Muscle layer of colon (tissue), 2 donors: Measurements from ENCODE around the gene DOK4.
"Not testable (repeated sequence)": the region's sequence is repeated elsewhere in the genome, so short reads cannot be mapped to it uniquely, and the experiment has no call there.

ENCODE experiments used
- H3K27ac ChIP-seq: one replicate; pipeline ENCODE4 v1.7.0; 2013; ENCODE audit warnings: low read depth, mild to moderate bottlenecking, low read length, moderate library complexity
- H3K27me3 ChIP-seq, 2 donors: one replicate each; pipeline ENCODE4 v1.7.0; 2013; ENCODE audit warnings: low read length in 2 of 2, mild to moderate bottlenecking in 2 of 2; ENCODE audit not compliant: insufficient read depth in 2 of 2, control insufficient read depth in 1 of 2
- H3K36me3 ChIP-seq: one replicate; pipeline ENCODE4 v1.7.0; 2013; ENCODE audit warnings: mild to moderate bottlenecking, low read length; ENCODE audit not compliant: insufficient read depth
- H3K4me1 ChIP-seq: one replicate; pipeline ENCODE4 v1.7.0; 2013; ENCODE audit warnings: mild to moderate bottlenecking, low read length; ENCODE audit not compliant: insufficient read depth
- H3K4me3 ChIP-seq, 2 donors: one replicate each; pipeline ENCODE4 v1.7.0; 2013; ENCODE audit warnings: low read length in 2 of 2, low read depth in 1 of 2, mild to moderate bottlenecking in 1 of 2, moderate library complexity in 1 of 2
- H3K9ac ChIP-seq: one replicate; pipeline ENCODE4 v1.7.0; 2013; ENCODE audit warnings: low read length
- H3K9me3 ChIP-seq: one replicate; pipeline ENCODE4 v1.7.0; 2013; ENCODE audit warnings: mild to moderate bottlenecking, low read length
- donor health status: abdominal sarcoma.
- donor health status: Adenocarcinoma of cecum.

The DOK4 gene

DNA sequence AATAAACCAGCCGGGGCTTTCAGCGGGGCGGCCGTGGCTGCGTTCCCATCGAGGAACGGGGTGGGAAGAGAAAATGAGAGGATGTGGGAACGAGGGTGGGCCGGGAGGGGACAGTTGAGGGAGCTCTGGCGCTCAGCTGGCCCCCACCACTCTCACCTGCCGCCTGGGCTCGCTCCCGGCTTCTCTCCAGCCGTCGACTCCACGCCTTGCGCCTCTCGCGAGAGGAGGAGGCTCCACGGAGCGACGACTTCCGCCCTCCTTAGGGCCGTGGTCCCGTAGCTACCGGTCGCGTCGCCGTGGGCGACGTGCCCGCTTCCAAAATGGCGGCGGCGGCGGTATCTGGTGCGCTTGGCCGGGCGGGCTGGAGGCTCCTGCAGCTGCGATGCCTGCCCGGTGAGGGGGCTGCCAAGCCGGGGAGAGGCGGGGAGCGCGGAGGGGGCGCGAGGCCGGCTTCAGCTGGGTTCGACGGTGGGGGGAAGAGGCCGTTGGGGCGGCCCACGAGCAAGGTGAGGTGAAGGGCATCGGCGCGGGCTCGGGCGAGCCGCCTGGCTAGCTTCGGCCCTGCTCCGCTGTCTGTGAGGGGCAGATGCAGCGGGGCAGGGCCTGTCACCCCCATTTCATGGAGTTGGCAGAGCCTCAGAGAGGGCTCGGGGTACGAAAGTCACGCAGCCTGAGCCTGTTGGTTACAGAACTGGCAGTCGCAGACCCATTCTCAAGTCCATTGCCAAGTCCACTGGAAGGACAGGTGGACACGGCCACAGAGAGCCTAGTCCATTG lies 38.9 kb downstream of the DOK4 start, which contains the start of the genes CIAPIN1 and COQ9:
CIAPIN1 (minus strand) TSS at position 200 of the 777 bp plus-strand sequence. CDS start 6,457 bp downstream, outside the sequence.
COQ9 (plus strand) TSS at position 294 of the 777 bp plus-strand sequence; CDS start at position 321, 27 bp downstream.
- Histone ChIP-seq H3K36me3 (peaks cover 14% of the 10 kb centered on the region), H3K4me1 (peaks cover 24% of the 10 kb centered on the region), H3K9ac (peak within 1 kb of the TSS; percentile 91), H3K9me3 (no peaks in the 10 kb centered on the region), H3K27me3 (no peaks in the 10 kb centered on the region), H3K27ac (peak within 1 kb of the TSS; percentile 97), H3K4me3 (peak within 1 kb of the TSS; percentile 78 to 97)

DNA sequence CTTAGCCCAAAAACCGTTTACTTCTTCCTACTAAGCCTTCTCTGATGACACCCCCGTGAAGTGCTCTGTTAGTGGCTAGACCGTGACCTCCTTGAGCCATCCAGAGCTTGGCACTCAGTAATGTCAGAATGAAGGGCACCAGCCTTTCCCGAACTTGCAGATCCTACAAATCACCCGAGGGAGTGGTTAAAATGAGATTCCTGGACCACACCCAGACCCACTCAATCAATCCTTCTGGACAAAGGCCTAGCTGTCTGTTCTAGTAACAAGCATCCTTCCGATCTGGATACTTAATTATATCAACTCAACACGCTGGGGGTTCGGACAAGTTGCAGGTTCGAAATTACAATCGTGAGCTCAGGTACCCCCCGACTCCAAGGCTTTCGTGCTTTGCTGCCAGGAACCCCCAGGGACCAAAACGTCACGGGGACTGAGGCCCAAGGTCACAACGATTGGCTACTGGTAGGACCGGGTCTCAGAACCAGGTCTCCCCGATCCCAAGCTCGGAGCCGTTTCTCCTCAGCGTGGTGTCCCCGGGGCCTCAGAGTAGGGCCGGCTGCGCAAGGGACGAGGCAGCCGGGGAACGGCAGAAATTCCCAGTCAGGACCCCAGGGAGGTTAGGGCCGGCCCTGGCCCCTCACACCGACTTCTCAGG lies 39.6 kb downstream of the DOK4 start:
- Histone ChIP-seq H3K9me3 (no peaks in the 10 kb centered on the region), H3K27me3 (no peaks in the 10 kb centered on the region), H3K36me3 (peaks cover 8% of the 10 kb centered on the region), H3K4me3 (peak overlapping the region; percentile 78 to 97), H3K4me1 (peaks cover 24% of the 10 kb centered on the region), H3K27ac (peak overlapping the region; percentile 97), H3K9ac (peak overlapping the region; percentile 91)

DNA sequence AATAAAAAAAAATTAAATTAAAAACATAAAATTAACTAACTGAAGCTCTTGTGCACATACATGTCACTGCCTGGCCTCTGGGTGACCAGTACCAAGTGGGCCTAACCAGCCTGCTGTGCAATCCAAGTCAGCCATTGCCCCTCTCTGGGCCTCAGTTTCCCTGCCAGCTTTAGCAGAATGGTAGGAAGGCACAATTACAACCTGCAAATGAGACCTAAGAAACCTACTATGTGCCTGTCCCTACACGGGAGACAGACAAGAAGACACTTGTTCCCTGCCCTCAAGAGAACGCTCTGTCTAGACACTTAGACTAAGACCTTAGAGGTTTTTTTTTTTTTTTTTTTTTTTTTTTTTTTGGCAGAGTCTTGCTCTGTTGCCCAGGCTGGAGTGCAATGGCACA lies 40.8 kb downstream of the DOK4 start:
- H3K27me3 ChIP-seq = no peaks in the 10 kb centered on the region
- H3K4me3 ChIP-seq = no peak overlapping the region

DNA sequence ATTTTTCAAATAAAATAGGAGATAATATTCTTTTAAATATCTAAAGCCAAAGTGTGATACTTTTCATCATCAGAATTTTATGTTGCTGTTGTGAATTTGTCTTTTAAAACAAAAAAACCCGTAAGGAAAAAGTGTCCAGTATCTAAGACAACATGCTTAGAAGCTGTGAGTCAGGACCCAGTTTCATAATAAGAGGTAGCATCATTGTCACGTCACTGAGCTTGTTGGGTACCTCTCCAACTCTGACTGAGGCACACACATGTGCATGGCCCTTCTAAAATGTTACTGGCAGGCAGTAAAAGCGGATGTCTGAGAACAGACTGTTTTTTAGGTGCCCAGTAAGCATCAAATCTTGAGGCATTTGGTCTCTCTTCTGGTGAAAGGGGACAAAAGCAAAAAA lies 41.6 kb downstream of the DOK4 start:
- H3K9ac ChIP-seq = no peak overlapping the region
- H3K27ac ChIP-seq = no peak overlapping the region
- peaks cover 5% of the 10 kb centered on the region for H3K36me3 ChIP-seq
- no peaks in the 10 kb centered on the region for H3K9me3 ChIP-seq
- H3K4me3 ChIP-seq = no peak overlapping the region
- H3K27me3 ChIP-seq = no peaks in the 10 kb centered on the region
- peaks cover 24% of the 10 kb centered on the region for H3K4me1 ChIP-seq

More for the DNA sequence above, 40.8 kb downstream of the DOK4 start:
- Histone ChIP-seq H3K9ac (no peak overlapping the region), H3K4me1 (peaks cover 24% of the 10 kb centered on the region), H3K36me3 (no peaks in the 10 kb centered on the region), H3K27ac (no peak overlapping the region), H3K9me3 (no peaks in the 10 kb centered on the region)

DNA sequence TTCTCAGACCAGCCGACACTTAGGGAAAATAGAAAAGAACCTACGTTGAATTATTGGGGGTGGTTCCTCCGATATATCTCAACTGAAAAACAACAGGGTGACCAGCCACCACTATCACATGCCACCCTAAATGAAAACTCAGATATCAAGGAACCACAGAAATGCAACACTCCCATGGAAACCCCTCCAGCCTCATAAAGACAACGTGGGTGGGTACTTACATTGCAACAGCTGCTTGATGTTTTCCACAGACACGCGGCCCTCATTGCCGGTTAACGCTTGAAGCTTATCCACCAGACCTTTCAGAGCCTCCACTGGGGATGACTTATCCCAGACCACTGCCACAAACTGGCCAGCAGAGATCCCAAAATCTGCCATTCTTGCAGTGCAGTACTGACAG lies 45.7 kb downstream of the DOK4 start:
- peaks cover 27% of the 10 kb centered on the region for H3K36me3 ChIP-seq
- H3K9me3 ChIP-seq, H3K4me1 ChIP-seq, H3K27me3 ChIP-seq, H3K4me3 ChIP-seq, H3K9ac ChIP-seq, H3K27ac ChIP-seq: not testable (repeated sequence)

DNA sequence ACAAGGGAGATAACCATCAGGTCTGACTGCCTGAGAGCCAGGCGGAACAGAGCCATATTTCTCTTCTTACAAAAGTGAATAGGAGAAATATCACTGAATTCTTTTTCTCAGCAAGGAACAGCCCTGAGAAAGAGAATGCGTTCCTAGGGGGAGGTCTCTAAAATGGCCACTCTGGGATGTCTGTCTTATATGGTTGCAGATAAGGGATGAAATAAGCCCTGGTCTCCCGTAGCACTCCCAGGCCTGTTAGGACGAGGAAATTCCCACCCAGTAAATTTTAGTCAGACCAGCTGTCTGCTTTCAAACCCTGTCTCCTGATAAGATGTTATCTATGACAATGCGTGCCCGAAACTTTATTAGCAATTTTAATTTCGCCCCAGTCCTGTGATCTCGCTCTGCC lies 46.3 kb downstream of the DOK4 start:
- H3K4me3 ChIP-seq = not testable (repeated sequence)
- peaks cover 30% of the 10 kb centered on the region for H3K36me3 ChIP-seq

DNA sequence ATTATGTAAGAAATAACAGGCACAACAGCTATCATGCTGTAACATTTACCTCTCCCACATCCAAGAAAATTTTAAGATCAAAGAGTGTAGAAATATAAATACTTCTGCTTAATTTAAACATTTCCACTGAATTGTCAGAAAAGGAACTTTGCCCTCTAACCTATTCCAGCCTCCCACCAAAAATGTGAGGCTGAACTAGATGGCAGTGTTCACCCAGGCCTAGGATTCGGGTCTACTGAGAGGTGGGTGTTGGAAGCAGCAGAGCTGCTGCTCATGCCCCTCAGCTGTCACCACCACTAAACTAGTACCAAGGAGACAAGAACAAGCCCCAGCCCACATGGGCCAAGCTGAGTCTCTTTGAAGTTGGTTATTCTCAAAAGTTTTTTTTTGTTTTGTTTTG lies 50.5 kb downstream of the DOK4 start:
- Histone ChIP-seq H3K9me3 (no peaks in the 10 kb centered on the region), H3K27me3 (no peaks in the 10 kb centered on the region), H3K27ac (no peak overlapping the region), H3K36me3 (peaks cover 68% of the 10 kb centered on the region), H3K9ac (no peak overlapping the region), H3K4me3 (no peak overlapping the region), H3K4me1 (no peaks in the 10 kb centered on the region)

More for the DNA sequence above, 46.3 kb downstream of the DOK4 start:
- not testable (repeated sequence) for H3K4me1 ChIP-seq, H3K27ac ChIP-seq, H3K9ac ChIP-seq, H3K9me3 ChIP-seq, H3K27me3 ChIP-seq

DNA sequence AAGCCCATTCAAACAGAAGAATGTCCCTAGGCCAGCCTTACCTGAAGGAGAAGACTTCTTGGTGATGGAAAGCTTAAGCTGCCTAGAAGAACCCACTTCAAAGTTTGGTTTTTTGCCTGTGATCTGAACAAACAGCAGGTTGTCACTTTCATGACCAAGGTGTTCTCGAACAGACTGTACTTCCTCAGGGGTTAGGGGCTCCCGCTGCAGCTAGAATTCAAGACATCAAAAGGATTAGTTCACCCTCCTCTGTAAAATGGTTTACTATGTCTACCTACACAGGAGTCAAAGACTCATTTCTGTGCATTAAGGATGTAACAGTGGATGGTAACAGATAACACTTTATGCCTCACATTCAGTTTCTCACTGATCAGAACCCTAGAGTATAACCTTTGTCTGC lies 52.3 kb downstream of the DOK4 start:
- Histone ChIP-seq H3K4me1 (no peaks in the 10 kb centered on the region), H3K36me3 (peaks cover 70% of the 10 kb centered on the region), H3K9me3 (no peaks in the 10 kb centered on the region), H3K27me3 (no peaks in the 10 kb centered on the region), H3K27ac (no peak overlapping the region), H3K4me3 (no peak overlapping the region), H3K9ac (no peak overlapping the region)

DNA sequence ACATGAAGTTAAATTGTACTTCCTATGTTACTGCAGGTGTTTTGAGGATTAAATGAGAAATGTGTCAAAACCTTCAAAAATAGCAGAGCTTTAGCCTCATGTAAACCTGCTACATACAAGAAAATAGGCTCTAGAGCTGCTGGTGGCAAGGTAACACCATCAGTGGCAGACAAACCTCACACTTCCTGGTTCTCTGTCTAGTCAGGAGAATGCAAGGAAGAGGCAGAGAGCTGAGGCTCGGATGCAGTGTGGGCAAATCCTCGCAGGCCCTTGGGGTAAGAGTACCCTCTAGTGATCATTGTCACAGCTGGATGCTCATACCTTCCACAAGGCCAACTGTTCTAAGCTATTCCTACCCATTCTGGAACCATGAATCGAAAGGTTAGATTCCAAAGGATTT lies 53.3 kb downstream of the DOK4 start:
- no peaks in the 10 kb centered on the region for H3K4me1 ChIP-seq
- H3K9ac ChIP-seq = no peak overlapping the region
- no peak overlapping the region for H3K27ac ChIP-seq
- H3K4me3 ChIP-seq = no peak overlapping the region
- H3K36me3 ChIP-seq = peaks cover 70% of the 10 kb centered on the region
- H3K27me3 ChIP-seq = no peaks in the 10 kb centered on the region
- no peaks in the 10 kb centered on the region for H3K9me3 ChIP-seq

DNA sequence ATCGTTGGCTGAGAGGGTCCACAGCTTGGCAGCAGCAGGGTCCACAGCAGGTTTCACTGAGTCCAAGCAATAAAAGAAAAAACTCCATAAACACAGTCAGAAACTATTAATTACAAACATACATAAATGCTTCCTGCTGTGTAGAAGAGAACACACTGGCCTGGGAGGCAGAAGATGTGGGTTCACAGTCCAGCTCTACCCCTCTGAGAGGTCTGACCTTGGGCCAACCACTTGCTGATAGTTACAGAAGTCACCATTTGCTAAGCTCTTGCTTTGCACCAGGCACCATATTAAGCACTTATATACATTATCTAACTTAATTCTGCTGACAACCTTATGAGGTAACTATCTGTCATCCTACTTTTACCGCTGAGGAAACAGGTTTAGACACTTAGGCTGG lies 53.8 kb downstream of the DOK4 start:
- Histone ChIP-seq H3K9me3 (no peaks in the 10 kb centered on the region), H3K4me1 (no peaks in the 10 kb centered on the region), H3K4me3 (no peak overlapping the region), H3K36me3 (peaks cover 72% of the 10 kb centered on the region), H3K9ac (no peak overlapping the region), H3K27me3 (no peaks in the 10 kb centered on the region), H3K27ac (no peak overlapping the region)

DNA sequence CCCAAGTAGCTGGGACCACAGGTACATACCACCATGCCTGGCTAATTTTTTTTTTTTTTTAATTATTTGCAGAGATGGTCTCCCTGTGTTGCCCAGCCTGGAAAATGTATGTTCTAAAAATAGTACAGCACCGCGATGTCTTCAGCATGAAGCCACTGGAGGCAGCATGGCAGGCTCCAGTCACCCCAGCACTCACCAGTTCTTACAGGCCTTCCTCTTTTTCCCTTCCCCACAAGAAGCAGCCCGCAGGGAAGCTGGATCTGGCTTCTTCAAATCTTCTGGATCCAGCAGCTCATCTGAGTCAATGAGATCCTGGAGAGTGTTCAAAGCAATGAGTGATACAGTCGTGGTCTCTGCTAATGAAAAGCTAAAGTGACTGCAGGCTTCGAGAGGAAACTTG lies 55.3 kb downstream of the DOK4 start:
- Histone ChIP-seq H3K9me3 (no peaks in the 10 kb centered on the region), H3K27ac (no peak overlapping the region), H3K36me3 (peaks cover 70% of the 10 kb centered on the region), H3K4me1 (no peaks in the 10 kb centered on the region), H3K4me3 (no peak overlapping the region), H3K27me3 (no peaks in the 10 kb centered on the region), H3K9ac (no peak overlapping the region)
